NCI-H146 treated with DMSO at 0.1 percent for 48 hours (cell line): ENCODE data around the gene TMEM51.

ENCODE experiments used
- DNase-seq: peaks from one replicate; lab custom pipeline; 2025; ENCODE audit not compliant: unreplicated experiment; lab: John Stamatoyannopoulos, UW

Gene TMEM51

GRCh38 chr1:15152318-15153183 lies 996 bp upstream of the TMEM51 start:
- peak; percentile 46 for DNase-seq

GRCh38 chr1:15153842-15154479 lies 414 bp downstream of the TMEM51 start:
- no peak for DNase-seq

GRCh38 chr1:15154480-15155036 lies 1.0 kb downstream of the TMEM51 start:
- no peak for DNase-seq

- DNase-seq, result no peak
These were observed 1.6 kb downstream of the TMEM51 start for GRCh38 chr1:15155191-15155590.

- DNase-seq, result no peak
These were observed 2.6 kb downstream of the TMEM51 start for GRCh38 chr1:15155888-15156741.

- DNase-seq, result no peak
These were observed 3.3 kb downstream of the TMEM51 start for GRCh38 chr1:15156807-15157380.

- DNase-seq, result no peak
These were observed 4.2 kb downstream of the TMEM51 start for GRCh38 chr1:15157524-15158399.

GRCh38 chr1:15158506-15159165 lies 5.1 kb downstream of the TMEM51 start:
- DNase-seq, result no peak

- DNase-seq, result no peak
These were observed 5.6 kb downstream of the TMEM51 start for GRCh38 chr1:15159166-15159555.

- no peak for DNase-seq
These were observed 7.1 kb downstream of the TMEM51 start for GRCh38 chr1:15160626-15161025.

GRCh38 chr1:15167386-15167785 lies 13.8 kb downstream of the TMEM51 start:
- DNase-seq, result no peak

GRCh38 chr1:15168479-15168878 lies 14.9 kb downstream of the TMEM51 start:
- DNase-seq, result no peak

- DNase-seq, result no peak
These were observed 16.5 kb downstream of the TMEM51 start for GRCh38 chr1:15170071-15170470.

GRCh38 chr1:15171271-15171908 lies 17.8 kb downstream of the TMEM51 start:
- no peak for DNase-seq

GRCh38 chr1:15172405-15173259 lies 19.1 kb downstream of the TMEM51 start:
- DNase-seq, result no peak

- no peak for DNase-seq
These were observed 20.5 kb downstream of the TMEM51 start for GRCh38 chr1:15173863-15174614.

- no peak for DNase-seq
These were observed 21.1 kb downstream of the TMEM51 start for GRCh38 chr1:15174615-15174983.
